Calu3 (cell line): Measurements from ENCODE around the gene KLHL18. TPM values are rescaled to one million over a fixed set of nuclear protein-coding genes. Genes with fewer than 3 reads are reported as not detected.
"Not testable (repeated sequence)": the region's sequence is repeated elsewhere in the genome, so short reads cannot be mapped to it uniquely, and the experiment has no call there.

ENCODE experiments used
- BruUV-seq: library from RNA; stranded (reverse); fragments of 400-500 nt; replicated peaks from 2 replicates; lab custom pipeline; 2021; lab: Mats Ljungman, UMichigan
- CTCF ChIA-PET: fragments of 300-600 bp; sonication (Branson Sonifier 250); formaldehyde crosslinking; loops from one replicate; lab custom pipeline; 2022; ENCODE audit warnings: antibody characterized with exemption; lab: Charles Lee
- DNase-seq: peaks from one replicate; pipeline ENCODE4 v3.0.0; 2022
- H3K27ac Mint-ChIP-seq: one replicate; pipeline ENCODE4 v1.8.0; 2022; ENCODE audit warnings: mixed read lengths; ENCODE audit not compliant: unreplicated experiment
- H3K27me3 Mint-ChIP-seq: one replicate; pipeline ENCODE4 v1.8.0; 2022; ENCODE audit warnings: mixed read lengths; ENCODE audit not compliant: unreplicated experiment
- H3K36me3 Mint-ChIP-seq: one replicate; pipeline ENCODE4 v1.8.0; 2022; ENCODE audit warnings: mild to moderate bottlenecking, moderate library complexity, mixed read lengths; ENCODE audit not compliant: insufficient read depth, unreplicated experiment
- H3K4me1 Mint-ChIP-seq: one replicate; pipeline ENCODE4 v1.8.0; 2022; ENCODE audit warnings: mild to moderate bottlenecking, low read depth, mixed read lengths; ENCODE audit not compliant: unreplicated experiment
- H3K4me3 Mint-ChIP-seq: one replicate; pipeline ENCODE4 v1.8.0; 2022; ENCODE audit warnings: mild to moderate bottlenecking, low read depth, moderate library complexity, mixed read lengths; ENCODE audit not compliant: unreplicated experiment
- H3K9me3 Mint-ChIP-seq: one replicate; pipeline ENCODE4 v1.8.0; 2022; ENCODE audit warnings: low read depth, mixed read lengths; ENCODE audit not compliant: unreplicated experiment
- CTCF ChIP-seq: fragments of 200-600 bp; IDR thresholded peaks from one replicate; pipeline ENCODE4 v1.8.0; 2022; ENCODE audit warnings: antibody characterized with exemption; ENCODE audit not compliant: unreplicated experiment
- intact Hi-C: fragments of 100-400 bp; cut with micrococcal nuclease; formaldehyde crosslinking; loops from one replicate; pipeline ENCODE4 v1.10.0; 2022; ENCODE audit not compliant: unreplicated experiment
- total RNA-seq: library from RNA; stranded (reverse); gene quantifications from 2 replicates; pipeline ENCODE4 v1.2.3, GENCODE V29; 2022

Gene KLHL18
- total RNA-seq, 1 experiment from 2014 or later, result 24.8 TPM

GRCh38 chr3:47291158-47291753, 8.5 kb downstream of the KLHL18 start:
- peaks cover 6% of the 10 kb centered on the region for H3K36me3 Mint-ChIP-seq
- H3K4me3 Mint-ChIP-seq, result no peak overlapping the region
- intact Hi-C loops, result no loop called here
- H3K27ac Mint-ChIP-seq, result no peak overlapping the region
- no TSS peak for BruUV-seq
- no peak for TF ChIP-seq CTCF
- no peak for DNase-seq
- H3K27me3 Mint-ChIP-seq, result no peaks in the 10 kb centered on the region
- H3K4me1 Mint-ChIP-seq, result no peaks in the 10 kb centered on the region
- CTCF ChIA-PET, result interaction anchor here (1.0 kb wide), 1 partner anchor 23 kb away, joined by 3 read pairs; no protein-coding TSS in a partner anchor
- no peaks in the 10 kb centered on the region for H3K9me3 Mint-ChIP-seq

DNA sequence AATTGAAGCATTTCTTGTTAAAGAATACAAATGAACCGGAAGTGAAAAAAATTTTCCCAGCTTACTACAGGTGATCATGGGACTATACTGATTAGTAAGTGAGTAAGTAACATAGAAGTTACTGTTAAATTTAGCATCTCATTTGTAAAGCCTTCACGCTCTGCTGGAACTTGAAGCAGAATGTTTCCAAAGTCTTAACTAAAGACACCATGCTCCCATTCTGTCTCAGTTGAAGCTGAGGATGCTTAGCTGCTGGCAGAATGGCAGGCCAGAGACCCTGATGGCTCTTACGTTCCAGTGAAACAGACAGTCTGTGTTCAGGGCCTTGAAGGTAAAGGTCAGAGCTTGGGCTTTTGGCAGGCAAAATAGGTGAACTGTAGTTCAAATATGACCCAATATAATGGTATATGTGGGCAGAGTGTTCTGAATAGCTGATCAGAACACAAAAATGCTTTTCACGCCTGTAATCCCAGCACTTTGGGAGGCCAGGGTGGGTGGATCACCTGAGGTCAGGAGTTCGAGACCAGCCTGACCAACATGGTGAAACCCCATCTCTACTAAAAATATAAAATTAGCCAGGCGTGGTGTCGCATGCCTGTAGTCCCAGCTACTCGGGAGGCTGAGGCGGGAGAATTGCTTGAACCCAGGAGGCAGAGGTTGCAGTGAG, 9.1 kb downstream of the KLHL18 start:
- H3K36me3 Mint-ChIP-seq, DNase-seq, BruUV-seq, H3K9me3 Mint-ChIP-seq, H3K27me3 Mint-ChIP-seq, intact Hi-C loops, H3K4me3 Mint-ChIP-seq, H3K27ac Mint-ChIP-seq, H3K4me1 Mint-ChIP-seq: not testable (repeated sequence)
- CTCF ChIA-PET, result interaction anchor here (0.7 to 1.0 kb wide), 2 partner anchors 23 to 58 kb away, joined by 3 to 5 read pairs; no protein-coding TSS in a partner anchor

- CTCF ChIA-PET, result interaction anchor here (0.6 kb wide), 1 partner anchor 188 kb away, joined by 8 read pairs; no protein-coding TSS in a partner anchor
- no peak overlapping the region for H3K4me3 Mint-ChIP-seq
- BruUV-seq, result no TSS peak
- peaks cover 5% of the 10 kb centered on the region for H3K36me3 Mint-ChIP-seq
- DNase-seq, result no peak
- H3K27me3 Mint-ChIP-seq, result no peaks in the 10 kb centered on the region
- no peak overlapping the region for H3K27ac Mint-ChIP-seq
- intact Hi-C loops, result no loop called here
- TF ChIP-seq CTCF, result no peak
- no peaks in the 10 kb centered on the region for H3K4me1 Mint-ChIP-seq
- no peaks in the 10 kb centered on the region for H3K9me3 Mint-ChIP-seq
Measured at GRCh38 chr3:47293822-47294221, 11.1 kb downstream of the KLHL18 start.

- CTCF ChIA-PET, result interaction anchor here (0.6 kb wide), 1 partner anchor 188 kb away, joined by 8 read pairs; no protein-coding TSS in a partner anchor
- intact Hi-C loops, result no loop called here
- H3K4me1 Mint-ChIP-seq, result no peaks in the 10 kb centered on the region
- H3K4me3 Mint-ChIP-seq, result no peak overlapping the region
- DNase-seq, result no peak
- H3K36me3 Mint-ChIP-seq, result peaks cover 5% of the 10 kb centered on the region
- H3K27me3 Mint-ChIP-seq, result no peaks in the 10 kb centered on the region
- no peak for TF ChIP-seq CTCF
- BruUV-seq, result no TSS peak
- no peak overlapping the region for H3K27ac Mint-ChIP-seq
- no peaks in the 10 kb centered on the region for H3K9me3 Mint-ChIP-seq
Measured at GRCh38 chr3:47294392-47294791, 11.6 kb downstream of the KLHL18 start.
